Adrenal gland (tissue), 12 donors: ENCODE results near the gene JPH2. TPM values are rescaled to one million over a fixed set of nuclear protein-coding genes. Genes with fewer than 3 reads are reported as not detected.

ENCODE experiments used
- DNase-seq, 7 donors: peaks; one replicate each; pipeline ENCODE4 v3.0.0-alpha.2; 2019 to 2020
- H3K27ac ChIP-seq, 5 donors: fragments of 200-600 bp; sonication (generic) in 4 of 5; 1 replicate in 3 of 5; 2 replicates in 2 of 5; pipeline versions ENCODE4 v1.5.1 to v1.8.0; 2016 to 2020; ENCODE audit warnings: mild to moderate bottlenecking in 1 of 5
- H3K27me3 ChIP-seq: fragments of 200-600 bp; 2 replicates; pipeline ENCODE4 v1.8.0; 2021
- H3K36me3 ChIP-seq, 2 donors: fragments of 200-600 bp; replicated peaks in 1 of 2; 1 replicate in 1 of 2; 2 replicates in 1 of 2; pipeline versions ENCODE4 v1.5.1 to v1.8.0; 2018 to 2022
- H3K4me1 ChIP-seq, 2 donors: fragments of 200-600 bp; replicated peaks in 1 of 2; 1 replicate in 1 of 2; 2 replicates in 1 of 2; pipeline versions ENCODE4 v1.5.1 to v1.8.0; 2018 to 2021
- H3K4me3 ChIP-seq, 4 donors: fragments of 200-600 bp; sonication (generic) in 3 of 4; one replicate each; pipeline ENCODE4 v1.5.1; 2016 to 2018
- H3K9me3 ChIP-seq, 3 donors: fragments of 200-600 bp; sonication (generic) in 1 of 3; replicated peaks in 1 of 3; 1 replicate in 2 of 3; 2 replicates in 1 of 3; pipeline versions ENCODE4 v1.5.1 to v1.8.0; 2016 to 2021
- CTCF ChIP-seq, 6 experiments: fragments of 450-650 bp in 4 of 6; fragments of 200-600 bp in 2 of 6; sonication (generic) in 1 of 6; IDR thresholded peaks; 1 replicate in 5 of 6; 2 replicates in 1 of 6; pipeline versions ENCODE4 v1.5.1 to v1.8.0; 2016 to 2021; ENCODE audit warnings: antibody characterized with exemption in 6 of 6, mild to moderate bottlenecking in 2 of 6, moderate library complexity in 1 of 6
- POLR2A ChIP-seq, 2 donors: fragments of 450-650 bp; IDR thresholded peaks; one replicate each; pipeline ENCODE4 v1.6.1; 2017; ENCODE audit warnings: antibody characterized with exemption in 2 of 2, mild to moderate bottlenecking in 2 of 2, moderate library complexity in 1 of 2
- WGBS, 4 donors: extraction: QIAGEN DNeasy Blood & Tissue Kit in 2 of 4; methylation state at CpG; one replicate each; pipeline versions ENCODE4 v1.1.5 to v1.1.7; 2013 to 2017; 5-methylcytosine and 5-hydroxymethylcytosine counted together
- intact Hi-C, 2 donors: fragments of 100-400 bp; cut with DNase I; formaldehyde crosslinking; loops; one replicate each; pipeline versions ENCODE4 v1.14.1 to v1.15.0; 2022 to 2023
- polyA plus RNA-seq, 3 donors: library from polyadenylated mRNA; stranded (reverse); fragments of 200-250 nt in 2 of 3; fragments of 350-450 nt in 1 of 3; fragmentation: Illumina TruSeq in 1 of 3; extraction: RNeasy Lipid Tissue Mini Kit (QIAGEN cat#74804) in 1 of 3; gene quantifications; one replicate each; pipeline ENCODE4 v1.2.3, GENCODE V29; 2013 to 2014
- total RNA-seq, 9 donors: library from RNA; depleted of rRNA in 4 of 9; stranded (reverse); fragments of >200 nt in 4 of 9; fragments of 120-200 nt in 1 of 9; fragmentation: NEBNext Ultra II Directional in 1 of 9; extraction: Animal tissue kit (Norgen Biotek cat#: 25700) in 1 of 9; gene quantifications; one replicate each; pipeline versions ENCODE4 v1.1.0 to v1.2.4, GENCODE V29; 2013 to 2023
- donor health status: healthy with polysubstance abuse.
- donor health status: Bipolar disorder and iron deficiency.
- donor health status: DM: yes; HTN: yes; CAD: no.
- donor health status: DM: no; HTN: no; CAD: no.
- donor health status: DM: no; HTN: no; CAD: no.
- donor health status: DM: yes; HTN: yes; CAD: no.

JPH2 gene
- total and polyA plus RNA-seq, 12 donors, result 0.59 to 13.0 (median 3.4) TPM

- H3K4me3 ChIP-seq, result no peak overlapping the region
- peak in 1 of 7 donors; percentile 25 for DNase-seq
- no peaks in the 10 kb centered on the region for H3K27me3 ChIP-seq
- intact Hi-C loops, result no loop called here
- WGBS, 4 donors, result 84 to 90% (median 88%) methylated on average over 8 to 10 of the region's 10 CpGs
- TF ChIP-seq CTCF (IDR thresholded peaks at IDR 0.05) (no peak), POLR2A (IDR thresholded peaks at IDR 0.05) (no peak)
- no peak overlapping the region for H3K27ac ChIP-seq
- no peaks in the 10 kb centered on the region for H3K36me3 ChIP-seq
- H3K4me1 ChIP-seq, result peaks cover 0 to 7% of the 10 kb centered on the region in 2 donors
- H3K9me3 ChIP-seq, result no peaks in the 10 kb centered on the region
Observed at GRCh38 chr20:44071057-44071456, 115.9 kb downstream of the JPH2 start.

- peaks cover 0 to 7% of the 10 kb centered on the region in 2 donors for H3K4me1 ChIP-seq
- intact Hi-C loops, result no loop called here
- no peak overlapping the region for H3K27ac ChIP-seq
- H3K27me3 ChIP-seq, result no peaks in the 10 kb centered on the region
- TF ChIP-seq CTCF (IDR thresholded peaks at IDR 0.05) (no peak), POLR2A (IDR thresholded peaks at IDR 0.05) (no peak)
- 70 to 81% (median 74%) methylated on average over 16 to 17 of the region's 17 CpGs for WGBS, 4 donors
- DNase-seq, result peak in 1 of 7 donors; percentile 30
- no peaks in the 10 kb centered on the region for H3K36me3 ChIP-seq
- H3K9me3 ChIP-seq, result no peaks in the 10 kb centered on the region
- no peak overlapping the region for H3K4me3 ChIP-seq
Observed at GRCh38 chr20:44070139-44070900, 116.7 kb downstream of the JPH2 start.

- intact Hi-C loops, result no loop called here
- H3K9me3 ChIP-seq, result no peaks in the 10 kb centered on the region
- peaks cover 0 to 1% of the 10 kb centered on the region in 2 donors for H3K4me1 ChIP-seq
- DNase-seq, result peak in 1 of 7 donors; percentile 44
- 66 to 78% (median 73%) methylated on average over 23 to 26 of the region's 26 CpGs for WGBS, 4 donors
- TF ChIP-seq CTCF (IDR thresholded peaks at IDR 0.05) (no peak), POLR2A (IDR thresholded peaks at IDR 0.05) (no peak)
- H3K27me3 ChIP-seq, result no peaks in the 10 kb centered on the region
- H3K27ac ChIP-seq, result no peak overlapping the region
- no peaks in the 10 kb centered on the region for H3K36me3 ChIP-seq
- H3K4me3 ChIP-seq, result no peak overlapping the region
Observed at GRCh38 chr20:44069203-44070011, 117.6 kb downstream of the JPH2 start.
